ENCODE measurements around the gene DUOX1. TPM values are rescaled to one million over a fixed set of nuclear protein-coding genes. Genes with fewer than 3 reads are reported as not detected.
A peak's percentile ranks its signal among the peaks of the same experiment; 100 is the strongest.

The DUOX1 gene
- total and polyA plus RNA-seq, 8 donors, result 6.4 to 265 (median 8.4) TPM

GRCh38 chr15:45120081-45120972, 9.5 kb upstream of the DUOX1 start:
- Histone ChIP-seq H3K36me3 (no peaks in the 10 kb centered on the region), H3K27ac (no peak overlapping the region), H3K4me3 (no peak overlapping the region), H3K27me3 (peaks cover 26 to 59% of the 10 kb centered on the region in 2 donors), H3K4me1 (peaks cover 11 to 29% of the 10 kb centered on the region in 2 donors), H3K9me3 (no peaks in the 10 kb centered on the region)
- no peak for TF ChIP-seq CTCF (IDR thresholded peaks at IDR 0.05)
- ATAC-seq, result no peak
- no peak for DNase-seq
- intact Hi-C loops (cut with DNase I), result no loop called here

- Histone ChIP-seq H3K36me3 (no peaks in the 10 kb centered on the region), H3K4me1 (peaks cover 11 to 29% of the 10 kb centered on the region in 2 donors), H3K27me3 (peaks cover 20 to 57% of the 10 kb centered on the region in 2 donors), H3K4me3 (no peak overlapping the region), H3K27ac (no peak overlapping the region), H3K9me3 (no peaks in the 10 kb centered on the region)
- intact Hi-C loops (cut with DNase I), result no loop called here
- no peak for TF ChIP-seq CTCF (IDR thresholded peaks at IDR 0.05)
- ATAC-seq, result no peak
- DNase-seq, result peak in 1 of 4 donors; percentile 28
Observed at GRCh38 chr15:45121020-45121419, 8.8 kb upstream of the DUOX1 start.

GRCh38 chr15:45121706-45122417, 7.9 kb upstream of the DUOX1 start:
- Histone ChIP-seq H3K4me1 (peaks cover 6 to 21% of the 10 kb centered on the region in 2 donors), H3K27ac (no peak overlapping the region), H3K9me3 (no peaks in the 10 kb centered on the region), H3K27me3 (peaks cover 11 to 51% of the 10 kb centered on the region in 2 donors), H3K36me3 (no peaks in the 10 kb centered on the region), H3K4me3 (no peak overlapping the region)
- DNase-seq, result no peak
- intact Hi-C loops (cut with DNase I), result no loop called here
- peak; percentile 7 for ATAC-seq
- no peak for TF ChIP-seq CTCF (IDR thresholded peaks at IDR 0.05)

GRCh38 chr15:45122719-45123118, 7.1 kb upstream of the DUOX1 start:
- Histone ChIP-seq H3K4me1 (peaks cover 2 to 12% of the 10 kb centered on the region in 2 donors), H3K27me3 (peaks cover 3 to 50% of the 10 kb centered on the region in 2 donors), H3K4me3 (no peak overlapping the region), H3K9me3 (no peaks in the 10 kb centered on the region), H3K27ac (no peak overlapping the region), H3K36me3 (no peaks in the 10 kb centered on the region)
- intact Hi-C loops (cut with DNase I), result no loop called here
- ATAC-seq (no peak), DNase-seq (no peak)
- no peak for TF ChIP-seq CTCF (IDR thresholded peaks at IDR 0.05)

- peak; percentile 75 for ATAC-seq
Observed at GRCh38 chr15:45123397-45123796, 6.4 kb upstream of the DUOX1 start.

More at GRCh38 chr15:45123397-45123796, 6.4 kb upstream of the DUOX1 start:
- H3K27ac ChIP-seq, result no peak overlapping the region
- DNase-seq, result peak in 1 of 4 donors; percentile 47
- H3K27me3 ChIP-seq, result peaks cover 3 to 51% of the 10 kb centered on the region in 2 donors
- no peak overlapping the region for H3K4me3 ChIP-seq
- intact Hi-C loops (cut with DNase I), result no loop called here
- H3K36me3 ChIP-seq, result no peaks in the 10 kb centered on the region
- no peak for TF ChIP-seq CTCF (IDR thresholded peaks at IDR 0.05)
- peaks cover 0 to 6% of the 10 kb centered on the region in 2 donors for H3K4me1 ChIP-seq
- no peaks in the 10 kb centered on the region for H3K9me3 ChIP-seq

Measured in left lung (tissue), 10 donors.